Activated T-cell treated with anti-CD3 and anti-CD28 coated beads for 24 hours (primary cell): ENCODE data around the gene SPATA17.

ENCODE experiments used
- DNase-seq: peaks from one replicate; pipeline ENCODE4 v3.0.0-alpha.2; 2020; ENCODE audit warnings: low read depth

SPATA17 gene

DNA sequence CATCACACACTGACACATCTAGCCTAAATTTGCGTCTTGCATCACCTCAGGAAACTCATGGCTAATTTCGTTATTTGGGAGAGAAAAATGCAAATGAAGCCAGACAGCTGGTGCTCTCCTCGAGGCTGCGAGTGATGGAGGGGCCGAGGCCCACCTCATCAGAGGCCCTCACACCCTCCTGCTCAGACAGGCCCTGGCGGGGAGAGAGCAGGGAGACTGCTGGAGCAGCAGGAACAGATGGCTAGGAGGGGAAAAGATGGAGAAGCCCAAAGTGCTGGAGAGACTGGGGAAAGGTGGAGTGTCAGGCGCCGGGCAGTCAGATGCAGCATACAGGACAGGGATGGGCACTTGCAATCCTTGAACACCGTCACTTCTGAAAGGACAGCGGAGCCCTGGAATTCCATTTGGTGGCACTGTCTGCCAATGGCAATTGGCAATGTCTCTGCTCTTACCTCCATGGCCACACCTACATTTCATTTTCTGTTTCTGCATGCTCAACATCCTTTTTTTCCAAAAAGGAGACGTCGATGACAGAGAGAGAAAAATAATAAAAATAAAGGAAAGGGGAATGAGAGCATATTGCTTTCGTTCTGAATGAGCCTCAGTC lies 286.2 kb downstream of the SPATA17 start:
- no peak for DNase-seq

DNA sequence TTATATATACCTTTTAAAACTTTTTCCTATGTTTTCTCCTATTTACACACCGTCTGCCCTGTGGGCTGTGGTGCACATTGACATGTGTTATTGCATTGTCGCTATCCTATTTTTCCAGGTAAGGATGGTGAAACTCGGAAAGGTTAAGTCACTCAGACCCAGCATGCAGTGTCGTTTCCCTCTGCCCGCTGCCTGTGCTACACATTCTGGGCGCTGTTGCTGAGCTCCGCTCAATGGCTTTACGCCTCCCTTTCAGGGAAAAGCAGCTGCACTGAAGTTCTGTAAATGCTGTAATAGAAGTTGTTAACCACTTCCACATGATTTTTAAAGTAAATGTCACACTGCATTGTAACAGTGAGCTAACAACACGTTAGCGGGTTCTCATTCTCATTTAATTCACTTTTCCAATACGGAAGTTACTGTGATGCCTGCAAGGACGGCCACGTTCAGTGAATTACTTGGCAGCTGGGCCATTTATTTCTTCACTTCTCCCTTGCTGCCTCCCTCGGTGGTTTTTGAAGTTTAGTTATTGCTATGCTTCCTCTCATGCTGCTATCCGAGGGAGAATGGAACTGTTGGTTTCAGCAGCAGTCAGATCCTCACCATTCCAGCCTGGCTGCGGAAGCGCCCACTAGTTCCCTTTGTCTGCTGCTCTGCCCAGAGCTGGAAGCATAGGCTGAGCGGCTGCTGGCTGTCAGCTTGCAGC lies 288.7 kb downstream of the SPATA17 start:
- no peak for DNase-seq
